Activated B cell treated with CpG ODN at 0.5 μM for 24 hours (primary cell): Measurements from ENCODE around the gene RASGRF2. TPM values are rescaled to one million over a fixed set of nuclear protein-coding genes. Genes with fewer than 3 reads are reported as not detected.

ENCODE experiments used
- ATAC-seq: fragments of 200-7000 bp; cut with Tn5 transposase; one replicate; pipeline ENCODE4 v1.10.0; 2021; ENCODE audit warnings: low read depth, mild to moderate bottlenecking, moderate library complexity
- CTCF ChIA-PET: fragments of 350-600 bp; sonication (Branson Sonifier 250); formaldehyde crosslinking; loops from one replicate; lab custom pipeline; 2021; ENCODE audit warnings: antibody characterized with exemption; lab: Charles Lee
- POLR2A ChIA-PET: fragments of 350-600 bp; sonication (Branson Sonifier 250); formaldehyde crosslinking; loops from one replicate; lab custom pipeline; 2021; ENCODE audit warnings: antibody characterized with exemption; lab: Charles Lee
- DNase-seq: peaks from one replicate; pipeline ENCODE4 v3.0.0; 2022
- H3K27ac Mint-ChIP-seq: one replicate; pipeline ENCODE4 v1.8.0; 2020; ENCODE audit warnings: mixed read lengths
- H3K27me3 Mint-ChIP-seq: one replicate; pipeline ENCODE4 v1.8.0; 2021; ENCODE audit warnings: mixed read lengths
- H3K36me3 Mint-ChIP-seq: one replicate; pipeline ENCODE4 v1.8.0; 2021; ENCODE audit warnings: low read depth, mixed read lengths
- H3K4me1 Mint-ChIP-seq: one replicate; pipeline ENCODE4 v1.8.0; 2021; ENCODE audit warnings: mixed read lengths
- H3K4me3 Mint-ChIP-seq: one replicate; pipeline ENCODE4 v1.8.0; 2020; ENCODE audit warnings: mild to moderate bottlenecking, mixed read lengths
- H3K9me3 Mint-ChIP-seq: one replicate; pipeline ENCODE4 v1.8.0; 2020; ENCODE audit warnings: mixed read lengths
- intact Hi-C: fragments of 100-400 bp; cut with micrococcal nuclease; formaldehyde crosslinking; loops from one replicate; pipeline ENCODE4 v1.15.1; 2024
- total RNA-seq: library from RNA; stranded (reverse); gene quantifications from 2 replicates; pipeline ENCODE4 v1.2.3, GENCODE V29; 2022
- TF ChIP-seq, protein P1 (sequence below): fragments of 200-600 bp; IDR thresholded peaks from one replicate; pipeline ENCODE4 v1.8.0; 2022; ENCODE audit warnings: antibody characterized with exemption, mild to moderate bottlenecking

The RASGRF2 gene
- total RNA-seq, 1 donor from 2014 or later: 0.64 TPM

GRCh38 chr5:80961376-80962281 is 1.5 kb downstream of the RASGRF2 start:
- no peak overlapping the region for H3K27ac Mint-ChIP-seq
- intact Hi-C loops: no loop called here
- TF ChIP-seq, protein P1, sequence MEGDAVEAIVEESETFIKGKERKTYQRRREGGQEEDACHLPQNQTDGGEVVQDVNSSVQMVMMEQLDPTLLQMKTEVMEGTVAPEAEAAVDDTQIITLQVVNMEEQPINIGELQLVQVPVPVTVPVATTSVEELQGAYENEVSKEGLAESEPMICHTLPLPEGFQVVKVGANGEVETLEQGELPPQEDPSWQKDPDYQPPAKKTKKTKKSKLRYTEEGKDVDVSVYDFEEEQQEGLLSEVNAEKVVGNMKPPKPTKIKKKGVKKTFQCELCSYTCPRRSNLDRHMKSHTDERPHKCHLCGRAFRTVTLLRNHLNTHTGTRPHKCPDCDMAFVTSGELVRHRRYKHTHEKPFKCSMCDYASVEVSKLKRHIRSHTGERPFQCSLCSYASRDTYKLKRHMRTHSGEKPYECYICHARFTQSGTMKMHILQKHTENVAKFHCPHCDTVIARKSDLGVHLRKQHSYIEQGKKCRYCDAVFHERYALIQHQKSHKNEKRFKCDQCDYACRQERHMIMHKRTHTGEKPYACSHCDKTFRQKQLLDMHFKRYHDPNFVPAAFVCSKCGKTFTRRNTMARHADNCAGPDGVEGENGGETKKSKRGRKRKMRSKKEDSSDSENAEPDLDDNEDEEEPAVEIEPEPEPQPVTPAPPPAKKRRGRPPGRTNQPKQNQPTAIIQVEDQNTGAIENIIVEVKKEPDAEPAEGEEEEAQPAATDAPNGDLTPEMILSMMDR: no peak
- peaks cover 43% of the 10 kb centered on the region for H3K27me3 Mint-ChIP-seq
- DNase-seq: no peak
- H3K4me3 Mint-ChIP-seq: peak overlapping the region; percentile 39
- H3K4me1 Mint-ChIP-seq: peaks cover 11% of the 10 kb centered on the region
- no peaks in the 10 kb centered on the region for H3K36me3 Mint-ChIP-seq
- POLR2A ChIA-PET: no interaction called here
- CTCF ChIA-PET: no interaction called here
- no peak for ATAC-seq
- H3K9me3 Mint-ChIP-seq: no peaks in the 10 kb centered on the region

- Mint-ChIP-seq H3K27me3 (peaks cover 41% of the 10 kb centered on the region), H3K4me3 (no peak overlapping the region), H3K4me1 (peaks cover 11% of the 10 kb centered on the region), H3K27ac (no peak overlapping the region), H3K9me3 (no peaks in the 10 kb centered on the region), H3K36me3 (no peaks in the 10 kb centered on the region)
- intact Hi-C loops: no loop called here
- POLR2A ChIA-PET: no interaction called here
- no peak for DNase-seq
- ATAC-seq: no peak
- CTCF ChIA-PET: no interaction called here
- TF ChIP-seq, protein P1: no peak
These were observed 2.7 kb downstream of the RASGRF2 start for GRCh38 chr5:80962630-80963520.

DNA sequence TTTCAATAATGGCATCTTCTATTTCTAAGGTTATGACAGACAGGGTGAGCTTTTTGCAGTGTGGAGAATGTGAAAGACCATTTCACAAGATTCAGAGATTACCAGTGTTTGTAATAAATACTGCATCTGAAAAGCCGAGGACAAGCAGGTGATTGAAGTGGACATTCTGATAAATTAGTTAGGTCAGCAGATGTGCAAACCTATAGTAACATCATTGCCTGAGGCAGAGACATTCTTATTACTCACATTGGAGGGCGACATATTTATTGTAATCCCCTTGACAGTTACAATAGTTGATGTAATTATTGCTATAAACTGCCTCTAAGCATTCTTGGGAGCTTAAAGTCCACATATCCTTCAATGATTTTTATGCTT is 3.3 kb downstream of the RASGRF2 start:
- H3K9me3 Mint-ChIP-seq: no peaks in the 10 kb centered on the region
- no peak for DNase-seq
- TF ChIP-seq, protein P1: no peak
- no peak for ATAC-seq
- no peak overlapping the region for H3K4me3 Mint-ChIP-seq
- peaks cover 37% of the 10 kb centered on the region for H3K27me3 Mint-ChIP-seq
- H3K4me1 Mint-ChIP-seq: peaks cover 11% of the 10 kb centered on the region
- intact Hi-C loops: no loop called here
- CTCF ChIA-PET: no interaction called here
- POLR2A ChIA-PET: no interaction called here
- no peaks in the 10 kb centered on the region for H3K36me3 Mint-ChIP-seq
- no peak overlapping the region for H3K27ac Mint-ChIP-seq

- no peak for DNase-seq
These were observed 3.9 kb downstream of the RASGRF2 start for GRCh38 chr5:80963966-80964481.

More at GRCh38 chr5:80963966-80964481, 3.9 kb downstream of the RASGRF2 start:
- no peak for ATAC-seq
- ChIA-PET CTCF (no interaction called here), POLR2A (no interaction called here)
- Mint-ChIP-seq H3K4me1 (peaks cover 11% of the 10 kb centered on the region), H3K4me3 (no peak overlapping the region), H3K9me3 (no peaks in the 10 kb centered on the region), H3K27ac (no peak overlapping the region), H3K36me3 (no peaks in the 10 kb centered on the region), H3K27me3 (peaks cover 36% of the 10 kb centered on the region)
- TF ChIP-seq, protein P1: no peak
- intact Hi-C loops: no loop called here
